GM12878 (cell line): ENCODE data around the gene ZNF341. TPM values are rescaled to one million over a fixed set of nuclear protein-coding genes. Genes with fewer than 3 reads are reported as not detected.
A peak's percentile ranks its signal among the peaks of the same experiment; 100 is the strongest.

Source experiments
- BCL11A ChIP-seq: IDR thresholded peaks from 2 replicates; pipeline ENCODE4 v1.6.1; 2011; ENCODE audit warnings: low read depth, low read length
- CREB1 ChIP-seq: IDR thresholded peaks from 2 replicates; pipeline ENCODE4 v1.6.1; 2012; ENCODE audit warnings: low read depth, mild to moderate bottlenecking, inconsistent platforms
- HSF1 ChIP-seq: fragments of 150-350 bp; IDR thresholded peaks from 2 replicates; pipeline ENCODE4 v1.6.1; 2014; ENCODE audit warnings: mild to moderate bottlenecking, low read depth, low read length
- JUNB ChIP-seq: IDR thresholded peaks from 2 replicates; pipeline ENCODE4 v1.6.1; 2016; ENCODE audit warnings: antibody characterized with exemption, mild to moderate bottlenecking
- PML ChIP-seq: IDR thresholded peaks from 2 replicates; pipeline ENCODE4 v1.6.1; 2012; ENCODE audit warnings: low read length, inconsistent platforms
- SMC3 ChIP-seq: IDR thresholded peaks from 2 replicates; pipeline ENCODE4 v1.6.1; 2011; ENCODE audit warnings: low read length, improper control_type of control experiment, borderline replicate concordance
- SREBF1 ChIP-seq: IDR thresholded peaks from 2 replicates; pipeline ENCODE4 v1.6.1; 2012; ENCODE audit warnings: mild to moderate bottlenecking, low read length
- TCF3 ChIP-seq: IDR thresholded peaks from 2 replicates; pipeline ENCODE4 v1.6.1; 2012; ENCODE audit warnings: low read depth, mild to moderate bottlenecking, low read length, borderline replicate concordance; ENCODE audit not compliant: insufficient read depth
- WRNIP1 ChIP-seq: IDR thresholded peaks from 2 replicates; pipeline ENCODE4 v1.6.1; 2011; ENCODE audit warnings: low read depth, low read length, improper control_type of control experiment, borderline replicate concordance
- YBX1 ChIP-seq: fragments of 450-650 bp; IDR thresholded peaks from 2 replicates; pipeline ENCODE4 v1.6.1; 2016; ENCODE audit warnings: antibody characterized with exemption
- ZBTB33 ChIP-seq: fragments of 450-650 bp; IDR thresholded peaks from 2 replicates; pipeline ENCODE4 v1.6.1; 2017; ENCODE audit warnings: mild to moderate bottlenecking
- ZNF217 ChIP-seq: fragments of 450-650 bp; IDR thresholded peaks from 2 replicates; pipeline ENCODE4 v1.6.1; 2017; ENCODE audit warnings: antibody characterized with exemption, mild to moderate bottlenecking
- ZNF592 ChIP-seq: fragments of 450-650 bp; IDR thresholded peaks from 2 replicates; pipeline ENCODE4 v1.6.1; 2017; ENCODE audit warnings: mild to moderate bottlenecking, moderate library complexity
- ZSCAN29 ChIP-seq: fragments of 450-650 bp; IDR thresholded peaks from 2 replicates; pipeline ENCODE4 v1.6.1; 2017; ENCODE audit warnings: mild to moderate bottlenecking, moderate library complexity
- polyA plus RNA-seq, 11 experiments: library from polyadenylated mRNA; depleted of rRNA in 4 of 11; unstranded in 6 of 11; stranded (reverse) in 5 of 11; fragments of >200 nt; fragmentation: Nextera tagmentation in 4 of 11; fragmentation: Illumina TruSeq in 1 of 11; extraction: Ambion mirVana in 4 of 11; extraction: Trizol in 1 of 11; gene quantifications; 1 replicate in 1 of 11; 2 replicates in 10 of 11; pipeline versions ENCODE4 v1.2.1 to v1.2.3, GENCODE V29; 2011 to 2016; ENCODE audit warnings: inconsistent platforms in 2 of 11, missing spikeins in 2 of 11, low read depth in 1 of 11
- total RNA-seq, 4 experiments: library from RNA; depleted of rRNA in 3 of 4; stranded (reverse); fragments of >200 nt in 3 of 4; fragmentation: Illumina TruSeq in 1 of 4; extraction: Trizol in 1 of 4; gene quantifications; 2 replicates each; pipeline versions ENCODE4 v1.2.1 to v1.2.3, GENCODE V29; 2013 to 2021
- TF ChIP-seq, protein P1 (sequence below): fragments of 450-650 bp; IDR thresholded peaks from 2 replicates; pipeline ENCODE4 v1.6.1; 2017; ENCODE audit warnings: low read depth, mild to moderate bottlenecking, moderate library complexity
- TF ChIP-seq, protein P2 (sequence below), 3 experiments: IDR thresholded peaks in 2 of 3; conservative IDR thresholded peaks in 1 of 3; 2 replicates each; pipeline ENCODE4 v1.5.1; 2011; ENCODE audit warnings: low read depth in 3 of 3, low read length in 3 of 3, mild to moderate bottlenecking in 3 of 3, control low read depth in 2 of 3, moderate library complexity in 2 of 3, inconsistent platforms in 1 of 3, mixed read lengths in 1 of 3; ENCODE audit not compliant: control insufficient read depth in 2 of 3, insufficient read depth in 1 of 3; ENCODE audit errors: extremely low read depth in 1 of 3

Gene ZNF341
- total and polyA plus RNA-seq, 10 of the 15 experiments (the other 5 are each of a cell fraction or from before 2014, with no cell fraction given), result 0.18 to 5.0 (median 2.6) TPM

GRCh38 chr20:33732166-33732970, 572 bp downstream of the ZNF341 start (continued):
- TF ChIP-seq SMC3, result no peak
- no peak for TF ChIP-seq WRNIP1
- 0 out of 2 replicates have a peak, but pooled peaks have one; percentile 13 for TF ChIP-seq CREB1
- no peak for TF ChIP-seq YBX1
- TF ChIP-seq JUNB, result no peak
- TF ChIP-seq, protein P1, sequence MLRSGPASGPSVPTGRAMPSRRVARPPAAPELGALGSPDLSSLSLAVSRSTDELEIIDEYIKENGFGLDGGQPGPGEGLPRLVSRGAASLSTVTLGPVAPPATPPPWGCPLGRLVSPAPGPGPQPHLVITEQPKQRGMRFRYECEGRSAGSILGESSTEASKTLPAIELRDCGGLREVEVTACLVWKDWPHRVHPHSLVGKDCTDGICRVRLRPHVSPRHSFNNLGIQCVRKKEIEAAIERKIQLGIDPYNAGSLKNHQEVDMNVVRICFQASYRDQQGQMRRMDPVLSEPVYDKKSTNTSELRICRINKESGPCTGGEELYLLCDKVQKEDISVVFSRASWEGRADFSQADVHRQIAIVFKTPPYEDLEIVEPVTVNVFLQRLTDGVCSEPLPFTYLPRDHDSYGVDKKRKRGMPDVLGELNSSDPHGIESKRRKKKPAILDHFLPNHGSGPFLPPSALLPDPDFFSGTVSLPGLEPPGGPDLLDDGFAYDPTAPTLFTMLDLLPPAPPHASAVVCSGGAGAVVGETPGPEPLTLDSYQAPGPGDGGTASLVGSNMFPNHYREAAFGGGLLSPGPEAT, result no peak
- no peak for TF ChIP-seq SREBF1
- peak; percentile 62; the same call in 1 of the 2 replicates for TF ChIP-seq ZNF592
- 0 out of 2 replicates have a peak, but pooled peaks have one; percentile 8 for TF ChIP-seq PML
- no peak; the same call in none of the 2 replicates for TF ChIP-seq ZSCAN29
- 0 out of 2 replicates have a peak, but pooled peaks have one; percentile 4 for TF ChIP-seq BCL11A
- TF ChIP-seq, protein P2, sequence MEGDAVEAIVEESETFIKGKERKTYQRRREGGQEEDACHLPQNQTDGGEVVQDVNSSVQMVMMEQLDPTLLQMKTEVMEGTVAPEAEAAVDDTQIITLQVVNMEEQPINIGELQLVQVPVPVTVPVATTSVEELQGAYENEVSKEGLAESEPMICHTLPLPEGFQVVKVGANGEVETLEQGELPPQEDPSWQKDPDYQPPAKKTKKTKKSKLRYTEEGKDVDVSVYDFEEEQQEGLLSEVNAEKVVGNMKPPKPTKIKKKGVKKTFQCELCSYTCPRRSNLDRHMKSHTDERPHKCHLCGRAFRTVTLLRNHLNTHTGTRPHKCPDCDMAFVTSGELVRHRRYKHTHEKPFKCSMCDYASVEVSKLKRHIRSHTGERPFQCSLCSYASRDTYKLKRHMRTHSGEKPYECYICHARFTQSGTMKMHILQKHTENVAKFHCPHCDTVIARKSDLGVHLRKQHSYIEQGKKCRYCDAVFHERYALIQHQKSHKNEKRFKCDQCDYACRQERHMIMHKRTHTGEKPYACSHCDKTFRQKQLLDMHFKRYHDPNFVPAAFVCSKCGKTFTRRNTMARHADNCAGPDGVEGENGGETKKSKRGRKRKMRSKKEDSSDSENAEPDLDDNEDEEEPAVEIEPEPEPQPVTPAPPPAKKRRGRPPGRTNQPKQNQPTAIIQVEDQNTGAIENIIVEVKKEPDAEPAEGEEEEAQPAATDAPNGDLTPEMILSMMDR (IDR thresholded peaks at IDR 0.05 in 2 of 3, conservative IDR thresholded peaks at IDR 0.05 in 1 of 3; ENCODE audit: control insufficient read depth in 2 of 3, extremely low read depth in 1 of 3, insufficient read depth in 1 of 3, low read depth in 3 of 3, low read length in 3 of 3), result peak; percentile 14 to 23 (median 16); a peak in 1 of 6 replicates
- peak; percentile 90 for TF ChIP-seq ZNF217
- no peak; the same call in 1 of the 2 replicates for TF ChIP-seq HSF1
- TF ChIP-seq TCF3, result peak; percentile 83
- no peak for TF ChIP-seq ZBTB33
